Breast epithelium (tissue), 4 donors: ENCODE data around the gene KDM5B. TPM values are rescaled to one million over a fixed set of nuclear protein-coding genes. Genes with fewer than 3 reads are reported as not detected.

Experiments used
- DNase-seq, 2 donors: peaks; one replicate each; pipeline ENCODE4 v3.0.0-alpha.2; 2019; ENCODE audit warnings: low spot score in 2 of 2
- H3K27ac ChIP-seq, 2 donors: fragments of 200-600 bp; sonication (generic) in 1 of 2; one replicate each; pipeline ENCODE4 v1.5.1; 2016 to 2019; ENCODE audit warnings: mild to moderate bottlenecking in 1 of 2
- H3K27me3 ChIP-seq, 2 donors: fragments of 200-600 bp; sonication (generic) in 1 of 2; one replicate each; pipeline versions ENCODE4 v1.5.1 to v1.6.0; 2017 to 2019; ENCODE audit warnings: control low read depth in 1 of 2, mild to moderate bottlenecking in 1 of 2
- H3K36me3 ChIP-seq: fragments of 200-600 bp; one replicate; pipeline ENCODE4 v1.5.1; 2019
- H3K4me1 ChIP-seq, 2 donors: fragments of 200-600 bp; sonication (generic); one replicate each; pipeline ENCODE4 v1.5.1; 2016 to 2019; ENCODE audit warnings: control low read depth in 1 of 2
- H3K4me3 ChIP-seq, 3 donors: fragments of 200-600 bp; sonication (generic); 1 replicate in 2 of 3; 2 replicates in 1 of 3; pipeline ENCODE4 v1.5.1; 2016 to 2019; ENCODE audit warnings: mild to moderate bottlenecking in 3 of 3, moderate library complexity in 2 of 3
- H3K9me3 ChIP-seq, 2 donors: fragments of 200-600 bp; sonication (generic) in 1 of 2; one replicate each; pipeline ENCODE4 v1.5.1; 2016 to 2019; ENCODE audit warnings: control low read depth in 1 of 2
- POLR2A ChIP-seq: fragments of 450-650 bp; IDR thresholded peaks from one replicate; pipeline ENCODE4 v1.6.1; 2016; ENCODE audit warnings: antibody characterized with exemption, mild to moderate bottlenecking, moderate library complexity
- POLR2AphosphoS5 ChIP-seq, 3 donors: sonication (generic); formaldehyde crosslinking; IDR thresholded peaks; one replicate each; pipeline ENCODE4 v1.6.1; 2017; ENCODE audit warnings: antibody characterized with exemption in 3 of 3
- intact Hi-C: fragments of 100-400 bp; cut with DNase I; formaldehyde crosslinking; loops from one replicate; pipeline ENCODE4 v1.15.1; 2023; ENCODE audit warnings: low total_unique reads
- total RNA-seq, 3 donors: library from RNA; depleted of rRNA; stranded (reverse); fragments of >200 nt; gene quantifications; one replicate each; pipeline ENCODE4 v1.1.0, GENCODE V29; 2016
- TF ChIP-seq, protein P1 (sequence below), 3 donors: fragments of 450-650 bp; IDR thresholded peaks; one replicate each; pipeline ENCODE4 v1.5.1; 2016 to 2017; ENCODE audit warnings: antibody characterized with exemption in 3 of 3, mild to moderate bottlenecking in 3 of 3, moderate library complexity in 3 of 3

KDM5B gene
- total RNA-seq, 3 donors from 2014 or later: 37.6 to 122 (median 87.5) TPM

DNA sequence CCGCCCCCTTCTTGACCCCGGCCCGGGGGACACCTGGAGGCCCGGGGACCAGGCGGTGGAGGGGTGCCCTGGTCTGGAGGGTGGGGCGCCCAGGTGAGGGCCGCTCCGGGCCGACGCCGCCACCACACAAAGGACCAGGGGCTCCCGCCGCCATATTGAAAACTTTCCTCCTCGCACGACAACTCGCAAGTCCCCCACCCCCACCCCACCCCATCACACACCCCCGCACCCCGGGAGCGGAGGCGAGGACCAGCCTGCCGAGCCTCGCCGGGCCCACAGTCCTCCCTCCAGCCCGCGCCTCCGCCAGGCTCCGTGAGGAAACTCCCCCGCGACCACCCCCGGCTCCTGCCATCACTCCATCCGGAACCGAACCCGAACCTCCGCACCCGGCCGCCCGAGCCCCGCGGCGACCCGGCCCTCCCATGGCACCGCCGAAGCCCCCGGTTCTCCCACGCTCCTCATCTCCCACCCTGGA, 733 bp downstream of the KDM5B start:
- Histone ChIP-seq H3K9me3 (no peaks in the 10 kb centered on the region), H3K4me1 (peaks cover 0 to 4% of the 10 kb centered on the region in 2 donors), H3K27ac (peak overlapping the region; percentile 95 to 97), H3K4me3 (peak overlapping the region; percentile 85 to 100 (median 86)), H3K27me3 (no peaks in the 10 kb centered on the region), H3K36me3 (no peaks in the 10 kb centered on the region)
- TF ChIP-seq, protein P1, sequence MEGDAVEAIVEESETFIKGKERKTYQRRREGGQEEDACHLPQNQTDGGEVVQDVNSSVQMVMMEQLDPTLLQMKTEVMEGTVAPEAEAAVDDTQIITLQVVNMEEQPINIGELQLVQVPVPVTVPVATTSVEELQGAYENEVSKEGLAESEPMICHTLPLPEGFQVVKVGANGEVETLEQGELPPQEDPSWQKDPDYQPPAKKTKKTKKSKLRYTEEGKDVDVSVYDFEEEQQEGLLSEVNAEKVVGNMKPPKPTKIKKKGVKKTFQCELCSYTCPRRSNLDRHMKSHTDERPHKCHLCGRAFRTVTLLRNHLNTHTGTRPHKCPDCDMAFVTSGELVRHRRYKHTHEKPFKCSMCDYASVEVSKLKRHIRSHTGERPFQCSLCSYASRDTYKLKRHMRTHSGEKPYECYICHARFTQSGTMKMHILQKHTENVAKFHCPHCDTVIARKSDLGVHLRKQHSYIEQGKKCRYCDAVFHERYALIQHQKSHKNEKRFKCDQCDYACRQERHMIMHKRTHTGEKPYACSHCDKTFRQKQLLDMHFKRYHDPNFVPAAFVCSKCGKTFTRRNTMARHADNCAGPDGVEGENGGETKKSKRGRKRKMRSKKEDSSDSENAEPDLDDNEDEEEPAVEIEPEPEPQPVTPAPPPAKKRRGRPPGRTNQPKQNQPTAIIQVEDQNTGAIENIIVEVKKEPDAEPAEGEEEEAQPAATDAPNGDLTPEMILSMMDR (IDR thresholded peaks at IDR 0.05): no peak
- TF ChIP-seq POLR2AphosphoS5 (IDR thresholded peaks at IDR 0.05) (no peak), POLR2A (no peak)
- DNase-seq: peak in 1 of 2 donors; percentile 30
- intact Hi-C loops: no loop called here

GRCh38 chr1:202806845-202807450, 1.3 kb downstream of the KDM5B start:
- H3K36me3 ChIP-seq: no peaks in the 10 kb centered on the region
- peak overlapping the region; percentile 95 to 97 for H3K27ac ChIP-seq
- H3K4me3 ChIP-seq: peak overlapping the region; percentile 85 to 100 (median 86)
- no peaks in the 10 kb centered on the region for H3K9me3 ChIP-seq
- intact Hi-C loops: no loop called here
- no peaks in the 10 kb centered on the region for H3K27me3 ChIP-seq
- H3K4me1 ChIP-seq: peaks cover 0 to 4% of the 10 kb centered on the region in 2 donors
- peak in 1 of 2 donors; percentile 20 for DNase-seq
- TF ChIP-seq, protein P1 (IDR thresholded peaks at IDR 0.05): no peak
- no peak for TF ChIP-seq POLR2AphosphoS5 (IDR thresholded peaks at IDR 0.05)
- TF ChIP-seq POLR2A: no peak

DNA sequence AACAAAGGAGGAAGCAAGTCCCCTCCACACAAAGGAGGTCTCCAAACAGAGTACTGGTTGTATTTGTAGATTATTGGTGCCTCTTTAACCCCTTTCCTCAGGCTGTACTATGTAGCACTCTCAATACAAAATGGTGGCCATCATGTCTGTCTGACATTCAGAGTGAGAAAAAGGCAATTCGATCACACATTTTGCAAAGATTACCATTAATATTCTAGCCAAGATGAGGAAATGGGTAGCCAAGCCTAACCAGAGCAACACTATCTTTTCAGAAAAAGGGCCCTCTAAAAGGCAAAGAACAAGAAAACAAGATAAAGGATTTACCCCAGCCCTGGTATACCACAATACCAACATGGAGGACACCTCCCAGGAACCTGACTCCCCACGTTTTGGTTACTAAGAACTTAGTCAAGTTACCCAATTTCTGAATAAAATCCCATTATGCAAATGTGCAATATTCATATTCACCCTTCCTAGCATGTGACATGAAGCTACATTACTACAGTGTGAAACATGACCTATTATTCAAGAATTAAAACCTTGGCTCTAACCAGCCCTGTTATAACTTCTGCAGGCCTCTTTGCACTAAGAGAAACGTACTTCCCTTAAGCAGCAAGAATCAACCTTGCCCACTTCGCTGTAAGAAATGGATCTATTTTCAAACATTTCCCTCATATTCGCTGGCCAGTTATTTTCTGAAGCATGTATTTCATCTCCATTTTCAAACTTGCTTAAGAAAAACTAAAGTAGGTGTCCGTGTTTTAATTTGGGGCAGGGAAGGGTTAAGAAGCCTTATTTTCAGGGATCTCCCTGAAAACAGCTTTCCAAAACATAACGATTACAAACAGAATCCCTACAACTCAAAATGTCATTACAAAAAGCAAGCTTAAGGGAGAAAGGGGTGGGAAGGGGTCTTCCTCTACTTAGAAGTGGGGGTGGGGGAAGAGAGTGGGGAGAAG, 2.1 kb downstream of the KDM5B start:
- H3K9me3 ChIP-seq: no peaks in the 10 kb centered on the region
- H3K27ac ChIP-seq: peak overlapping the region; percentile 95 to 97
- TF ChIP-seq POLR2AphosphoS5 (IDR thresholded peaks at IDR 0.05) (no peak), POLR2A (no peak)
- TF ChIP-seq, protein P1 (IDR thresholded peaks at IDR 0.05): no peak
- intact Hi-C loops: no loop called here
- no peak for DNase-seq
- no peaks in the 10 kb centered on the region for H3K36me3 ChIP-seq
- H3K4me3 ChIP-seq: peak overlapping the region; percentile 85 to 100 (median 86)
- no peaks in the 10 kb centered on the region for H3K27me3 ChIP-seq
- H3K4me1 ChIP-seq: peaks cover 0 to 4% of the 10 kb centered on the region in 2 donors

DNA sequence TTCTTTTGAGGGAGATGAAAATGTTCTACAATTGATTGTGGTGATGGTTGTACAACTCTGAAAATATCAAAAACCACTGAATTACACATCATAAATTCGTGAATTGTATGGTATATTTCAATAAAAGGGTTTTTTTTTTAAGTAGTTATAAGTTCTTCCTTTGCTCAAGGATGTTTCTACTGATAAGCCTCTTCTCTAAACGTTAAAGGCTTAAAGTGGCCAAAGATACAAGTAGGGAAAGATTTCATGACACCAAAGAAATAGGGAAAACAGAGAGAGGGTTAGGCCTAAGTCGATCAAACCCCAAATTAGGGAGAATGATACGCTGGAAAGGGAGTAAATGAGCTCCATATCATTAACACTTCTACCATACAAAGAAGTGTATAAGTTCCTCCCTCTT, 4.1 kb downstream of the KDM5B start:
- DNase-seq: no peak
- Histone ChIP-seq H3K9me3 (no peaks in the 10 kb centered on the region), H3K27ac (no peak overlapping the region), H3K36me3 (no peaks in the 10 kb centered on the region), H3K27me3 (no peaks in the 10 kb centered on the region), H3K4me1 (peaks cover 0 to 4% of the 10 kb centered on the region in 2 donors), H3K4me3 (no peak overlapping the region)
- TF ChIP-seq, protein P1 (IDR thresholded peaks at IDR 0.05): no peak
- TF ChIP-seq POLR2AphosphoS5 (IDR thresholded peaks at IDR 0.05) (no peak), POLR2A (no peak)
- intact Hi-C loops: no loop called here
